Activated CD4-positive, alpha-beta T cell treated with anti-CD3 and anti-CD28 coated beads, Interleukin-2, amount 10 ng/mL, durations not matched to agents 24 days and 14 days (primary cell): Measurements from ENCODE around the gene FOXN3. TPM values are rescaled to one million over a fixed set of nuclear protein-coding genes. Genes with fewer than 3 reads are reported as not detected.
A peak's percentile ranks its signal among the peaks of the same experiment; 100 is the strongest.

Experiments
- DNase-seq: peaks from one replicate; pipeline ENCODE4 v3.0.0; 2022
- H3K27ac Mint-ChIP-seq: one replicate; pipeline ENCODE4 v1.8.0; 2022; ENCODE audit warnings: mild to moderate bottlenecking, mixed read lengths
- H3K27me3 Mint-ChIP-seq: one replicate; pipeline ENCODE4 v1.8.0; 2022; ENCODE audit warnings: mixed read lengths
- H3K36me3 Mint-ChIP-seq: one replicate; pipeline ENCODE4 v1.8.0; 2022; ENCODE audit warnings: low read depth, mild to moderate bottlenecking, mixed read lengths
- H3K4me1 Mint-ChIP-seq: one replicate; pipeline ENCODE4 v1.8.0; 2021; ENCODE audit warnings: mixed read lengths
- H3K4me3 Mint-ChIP-seq: one replicate; pipeline ENCODE4 v1.8.0; 2022; ENCODE audit warnings: mild to moderate bottlenecking, moderate library complexity, mixed read lengths
- H3K9me3 Mint-ChIP-seq: one replicate; pipeline ENCODE4 v1.8.0; 2021; ENCODE audit warnings: mixed read lengths
- intact Hi-C: fragments of 100-400 bp; cut with micrococcal nuclease; formaldehyde crosslinking; loops from one replicate; pipeline ENCODE4 v1.15.1; 2023
- total RNA-seq: library from RNA; stranded (reverse); gene quantifications from 2 replicates; pipeline ENCODE4 v1.2.3, GENCODE V29; 2022

The FOXN3 gene
- total RNA-seq, 1 donor from 2014 or later: 80.0 TPM

DNA sequence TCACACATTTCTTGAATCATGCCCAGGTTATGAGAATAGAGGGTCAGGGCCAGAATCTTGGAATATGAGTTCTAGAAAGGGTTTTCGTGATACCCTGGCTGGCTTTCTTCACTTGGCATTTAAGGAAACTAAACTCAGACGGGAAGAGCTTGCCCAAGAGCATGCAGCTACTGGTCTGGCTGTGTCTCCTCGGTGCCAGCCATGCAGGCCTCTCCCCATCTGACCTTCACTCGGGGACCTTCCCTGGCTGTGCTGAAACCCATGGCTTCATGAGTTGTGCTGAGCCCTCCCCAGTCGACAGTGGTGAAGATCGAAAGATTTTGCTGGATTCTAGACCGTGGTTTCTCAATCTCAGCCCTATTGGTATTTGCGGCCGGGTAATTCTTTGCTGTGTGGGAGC is 38.0 kb downstream of the FOXN3 start:
- no peaks in the 10 kb centered on the region for H3K27me3 Mint-ChIP-seq
- no peak overlapping the region for H3K27ac Mint-ChIP-seq
- H3K36me3 Mint-ChIP-seq: peaks cover 44% of the 10 kb centered on the region
- H3K4me3 Mint-ChIP-seq: no peak overlapping the region
- intact Hi-C loops: no loop called here
- no peak for DNase-seq
- H3K4me1 Mint-ChIP-seq: peaks cover 16% of the 10 kb centered on the region
- peaks cover 8% of the 10 kb centered on the region for H3K9me3 Mint-ChIP-seq

- intact Hi-C loops: no loop called here
- no peak for DNase-seq
- H3K9me3 Mint-ChIP-seq: peaks cover 8% of the 10 kb centered on the region
- no peak overlapping the region for H3K4me3 Mint-ChIP-seq
- H3K36me3 Mint-ChIP-seq: peaks cover 41% of the 10 kb centered on the region
- H3K27ac Mint-ChIP-seq: peak overlapping the region; percentile 29
- peaks cover 17% of the 10 kb centered on the region for H3K4me1 Mint-ChIP-seq
- no peaks in the 10 kb centered on the region for H3K27me3 Mint-ChIP-seq
These were observed 38.9 kb downstream of the FOXN3 start for GRCh38 chr14:89378119-89378518.

GRCh38 chr14:89377544-89377943 is 39.5 kb downstream of the FOXN3 start:
- no peak overlapping the region for H3K27ac Mint-ChIP-seq
- H3K4me1 Mint-ChIP-seq: peaks cover 21% of the 10 kb centered on the region
- DNase-seq: no peak
- H3K27me3 Mint-ChIP-seq: no peaks in the 10 kb centered on the region
- H3K36me3 Mint-ChIP-seq: peaks cover 43% of the 10 kb centered on the region
- intact Hi-C loops: no loop called here
- H3K4me3 Mint-ChIP-seq: no peak overlapping the region
- H3K9me3 Mint-ChIP-seq: peaks cover 8% of the 10 kb centered on the region

GRCh38 chr14:89374908-89375307 is 42.1 kb downstream of the FOXN3 start:
- intact Hi-C loops: no loop called here
- DNase-seq: no peak
- peaks cover 33% of the 10 kb centered on the region for H3K4me1 Mint-ChIP-seq
- H3K27me3 Mint-ChIP-seq: no peaks in the 10 kb centered on the region
- H3K4me3 Mint-ChIP-seq: no peak overlapping the region
- peaks cover 36% of the 10 kb centered on the region for H3K36me3 Mint-ChIP-seq
- H3K9me3 Mint-ChIP-seq: no peaks in the 10 kb centered on the region
- H3K27ac Mint-ChIP-seq: no peak overlapping the region

DNA sequence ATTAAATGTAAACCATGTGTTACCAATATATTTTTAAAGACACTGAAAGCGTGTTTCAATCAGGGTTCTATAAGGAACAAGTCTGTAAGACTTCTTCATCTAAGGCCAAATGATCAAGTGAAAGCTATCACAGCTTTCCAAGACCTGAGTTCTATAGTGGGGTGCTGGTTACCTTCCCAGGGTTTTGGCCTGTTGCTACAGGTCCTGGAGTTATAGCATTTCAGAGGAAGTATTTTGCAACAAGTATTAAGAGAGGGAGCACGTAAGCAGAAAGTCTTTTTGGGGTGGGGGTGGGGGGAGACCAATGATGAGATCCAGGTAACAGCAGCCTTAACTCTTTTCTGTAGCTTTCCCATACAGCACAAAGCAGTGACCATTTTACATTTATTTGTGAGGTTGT is 43.8 kb downstream of the FOXN3 start:
- H3K4me1 Mint-ChIP-seq: peaks cover 29% of the 10 kb centered on the region
- H3K36me3 Mint-ChIP-seq: peaks cover 32% of the 10 kb centered on the region
- no peak overlapping the region for H3K27ac Mint-ChIP-seq
- intact Hi-C loops: no loop called here
- H3K9me3 Mint-ChIP-seq: peaks cover 4% of the 10 kb centered on the region
- DNase-seq: no peak
- no peak overlapping the region for H3K4me3 Mint-ChIP-seq
- H3K27me3 Mint-ChIP-seq: no peaks in the 10 kb centered on the region

DNA sequence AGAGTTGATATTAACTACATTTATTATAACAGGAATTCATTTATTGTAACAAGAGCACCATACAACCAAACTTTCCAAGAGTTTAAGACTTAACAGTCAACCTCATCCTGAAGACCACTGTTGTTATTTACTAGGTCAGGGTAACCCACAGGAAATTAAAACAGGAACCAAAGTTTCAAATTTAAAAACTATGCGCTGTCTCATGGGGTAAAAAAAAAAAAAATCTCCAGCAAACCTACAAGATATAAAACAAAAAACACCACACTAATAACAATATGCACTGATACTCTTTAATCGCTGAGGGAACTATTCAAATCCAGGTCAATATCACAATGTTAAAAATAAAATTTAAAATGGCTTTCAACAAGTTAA is 44.5 kb downstream of the FOXN3 start:
- intact Hi-C loops: no loop called here
- Mint-ChIP-seq H3K9me3 (peaks cover 4% of the 10 kb centered on the region), H3K27ac (no peak overlapping the region), H3K27me3 (no peaks in the 10 kb centered on the region), H3K36me3 (peaks cover 28% of the 10 kb centered on the region), H3K4me3 (no peak overlapping the region), H3K4me1 (peaks cover 27% of the 10 kb centered on the region)
- no peak for DNase-seq

DNA sequence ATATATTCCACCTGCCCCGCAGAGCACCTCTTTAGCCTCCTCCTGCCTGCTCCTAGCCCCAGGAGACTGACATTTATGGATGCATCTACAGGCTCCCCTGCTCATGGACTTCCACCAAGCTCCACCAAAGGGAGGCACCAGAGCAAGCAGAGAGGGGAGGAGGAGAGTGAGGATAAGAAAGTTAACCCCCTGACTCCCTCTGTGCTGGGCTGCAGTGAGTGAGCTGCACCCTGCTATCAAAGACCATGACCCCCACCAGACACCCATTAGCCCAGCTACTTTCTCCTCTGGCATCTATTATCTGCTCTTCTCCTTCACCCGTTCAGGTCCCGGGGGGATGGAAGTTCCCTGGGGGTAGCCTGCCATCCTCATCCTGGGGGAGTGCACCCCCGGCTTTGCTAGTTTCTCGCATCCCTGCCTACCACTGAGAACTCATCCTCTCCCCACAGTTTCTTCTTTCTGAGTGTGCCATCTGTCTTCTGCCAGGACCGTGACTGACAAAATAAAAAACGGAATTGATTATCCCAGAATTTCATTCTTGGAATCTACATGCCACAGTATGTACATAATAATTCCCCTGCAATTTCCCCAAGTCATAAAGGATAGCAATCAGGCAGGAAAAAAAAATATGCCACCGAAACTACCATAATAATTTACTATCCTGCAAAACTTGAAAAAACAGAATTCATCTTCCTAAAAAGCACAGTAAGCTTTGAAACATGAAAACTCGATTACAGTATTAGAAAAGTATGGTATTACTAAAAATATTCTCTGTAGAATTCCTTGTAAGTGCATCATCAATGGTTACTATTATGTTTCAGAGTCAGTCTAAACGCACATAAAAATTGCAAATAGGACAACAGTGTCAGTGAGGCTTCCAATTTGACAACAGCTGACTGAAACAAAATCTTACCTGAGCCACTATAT is 45.2 kb downstream of the FOXN3 start:
- no peak overlapping the region for H3K4me3 Mint-ChIP-seq
- peak overlapping the region; percentile 47 for H3K27ac Mint-ChIP-seq
- peaks cover 31% of the 10 kb centered on the region for H3K4me1 Mint-ChIP-seq
- no peak for DNase-seq
- no peaks in the 10 kb centered on the region for H3K27me3 Mint-ChIP-seq
- peaks cover 29% of the 10 kb centered on the region for H3K36me3 Mint-ChIP-seq
- H3K9me3 Mint-ChIP-seq: peaks cover 4% of the 10 kb centered on the region
- intact Hi-C loops: no loop called here

DNA sequence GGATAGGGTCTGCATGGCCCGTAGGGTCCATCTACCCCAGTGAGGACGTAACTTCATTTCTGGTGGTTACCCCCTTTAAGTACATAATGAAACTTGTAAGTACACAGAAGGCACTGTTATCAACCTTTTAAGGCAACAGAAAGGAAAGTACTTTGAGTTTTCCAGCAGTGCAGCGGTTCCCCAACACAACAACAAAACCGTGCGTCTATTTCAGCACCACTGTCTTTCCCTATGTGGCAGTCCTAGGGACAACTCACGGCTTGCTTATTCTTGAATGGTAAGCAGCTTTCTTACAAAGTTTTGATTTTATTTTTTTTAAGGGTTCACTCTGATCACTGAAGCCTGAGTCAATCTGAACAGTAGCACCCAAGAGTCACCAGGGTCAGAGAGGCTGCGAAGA is 46.3 kb downstream of the FOXN3 start:
- Mint-ChIP-seq H3K4me1 (peaks cover 34% of the 10 kb centered on the region), H3K27ac (no peak overlapping the region), H3K9me3 (peaks cover 4% of the 10 kb centered on the region), H3K4me3 (no peak overlapping the region), H3K36me3 (peaks cover 29% of the 10 kb centered on the region), H3K27me3 (no peaks in the 10 kb centered on the region)
- intact Hi-C loops: no loop called here
- no peak for DNase-seq

DNA sequence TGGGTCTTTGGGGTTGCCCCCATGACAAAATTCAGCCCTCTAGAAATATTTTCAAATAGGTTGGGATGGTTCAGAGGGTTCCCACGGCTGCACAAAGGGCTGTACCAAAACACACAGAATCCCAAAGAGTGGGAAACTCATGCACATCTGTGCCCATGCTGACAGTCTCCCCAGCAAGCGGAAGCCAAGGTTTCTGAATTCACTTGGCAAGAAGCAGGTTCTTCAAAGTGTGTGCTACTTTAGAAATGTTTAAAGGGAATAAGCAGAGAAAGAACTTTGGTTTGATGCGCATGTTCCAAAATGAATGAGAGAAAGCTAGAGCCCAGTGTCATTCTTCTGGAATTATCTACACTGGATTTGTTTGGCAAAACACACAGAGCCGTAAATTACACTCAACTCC is 46.7 kb downstream of the FOXN3 start:
- H3K4me1 Mint-ChIP-seq: peaks cover 36% of the 10 kb centered on the region
- no peak overlapping the region for H3K27ac Mint-ChIP-seq

GRCh38 chr14:89369656-89370055 is 47.4 kb downstream of the FOXN3 start:
- Mint-ChIP-seq H3K27me3 (no peaks in the 10 kb centered on the region), H3K4me1 (peaks cover 43% of the 10 kb centered on the region), H3K36me3 (peaks cover 26% of the 10 kb centered on the region), H3K27ac (no peak overlapping the region), H3K4me3 (no peak overlapping the region), H3K9me3 (peaks cover 4% of the 10 kb centered on the region)
- intact Hi-C loops: loop anchor here (5.0 kb wide), 2 partner anchors 248 to 1028 kb away; partner anchors contain the start of gene CALM1
- DNase-seq: no peak

More for the DNA sequence above, 46.7 kb downstream of the FOXN3 start:
- Mint-ChIP-seq H3K9me3 (peaks cover 4% of the 10 kb centered on the region), H3K4me3 (no peak overlapping the region), H3K36me3 (peaks cover 27% of the 10 kb centered on the region), H3K27me3 (no peaks in the 10 kb centered on the region)
- intact Hi-C loops: no loop called here
- no peak for DNase-seq

GRCh38 chr14:89368490-89369477 is 48.2 kb downstream of the FOXN3 start:
- H3K27me3 Mint-ChIP-seq: no peaks in the 10 kb centered on the region
- no peak overlapping the region for H3K4me3 Mint-ChIP-seq
- H3K9me3 Mint-ChIP-seq: peaks cover 4% of the 10 kb centered on the region
- peaks cover 24% of the 10 kb centered on the region for H3K36me3 Mint-ChIP-seq
- intact Hi-C loops: loop anchor here (5.0 kb wide), 2 partner anchors 249 to 1029 kb away; partner anchors contain the start of gene CALM1
- no peak overlapping the region for H3K27ac Mint-ChIP-seq
- H3K4me1 Mint-ChIP-seq: peaks cover 51% of the 10 kb centered on the region
- no peak for DNase-seq

- no peak overlapping the region for H3K27ac Mint-ChIP-seq
- no peak for DNase-seq
- H3K9me3 Mint-ChIP-seq: peaks cover 4% of the 10 kb centered on the region
- H3K27me3 Mint-ChIP-seq: no peaks in the 10 kb centered on the region
- H3K36me3 Mint-ChIP-seq: peaks cover 26% of the 10 kb centered on the region
- H3K4me1 Mint-ChIP-seq: peaks cover 50% of the 10 kb centered on the region
- H3K4me3 Mint-ChIP-seq: no peak overlapping the region
- intact Hi-C loops: loop anchor here (5.0 kb wide), 2 partner anchors 250 to 1030 kb away; partner anchors contain the start of gene CALM1
These were observed 49.3 kb downstream of the FOXN3 start for GRCh38 chr14:89367779-89368120.

DNA sequence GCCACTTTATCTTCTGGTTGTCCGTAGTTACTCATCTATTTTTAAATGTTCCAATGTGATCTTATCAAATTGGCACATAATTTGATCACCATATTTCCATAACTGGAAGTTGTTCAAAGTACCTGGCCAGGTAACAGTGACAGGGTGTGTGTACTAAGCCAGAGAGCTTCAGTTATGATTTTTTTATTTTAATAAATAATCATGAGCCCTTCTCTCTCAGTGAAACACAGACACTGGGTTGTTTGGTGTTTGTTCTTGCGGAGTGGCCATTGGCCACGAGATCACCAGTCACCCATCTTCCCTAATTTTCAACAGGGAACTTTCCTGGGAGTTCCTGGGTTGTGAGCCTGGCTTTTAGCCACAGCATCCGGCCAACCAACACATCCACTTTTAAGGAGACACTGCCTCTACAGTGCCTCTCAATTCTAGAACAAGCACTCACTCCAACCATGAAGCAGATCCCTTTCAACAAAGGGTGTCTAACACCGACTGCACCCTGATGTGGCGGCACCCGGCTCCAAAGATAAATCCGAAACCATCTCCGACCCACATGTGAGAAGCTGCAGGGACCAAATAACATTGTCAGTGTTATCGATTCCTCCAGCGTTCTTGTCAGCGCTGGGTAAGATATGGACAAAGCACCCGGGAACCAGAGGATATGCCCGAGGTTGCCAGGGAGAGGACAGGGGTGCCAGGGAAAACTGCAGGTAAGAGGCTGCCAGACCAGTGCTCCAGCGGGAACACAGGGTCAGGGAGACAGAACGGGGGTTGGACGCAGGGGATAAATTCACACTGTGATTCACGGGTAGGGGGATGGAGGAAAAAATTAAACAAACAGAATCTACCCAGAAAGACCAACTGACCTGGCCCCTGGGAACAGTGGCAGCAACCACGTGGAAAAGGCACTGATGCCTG is 49.9 kb downstream of the FOXN3 start:
- H3K4me1 Mint-ChIP-seq: peaks cover 47% of the 10 kb centered on the region
- H3K36me3 Mint-ChIP-seq: peaks cover 24% of the 10 kb centered on the region
- peak overlapping the region; percentile 83 for H3K27ac Mint-ChIP-seq

More for the DNA sequence above, 49.9 kb downstream of the FOXN3 start:
- Mint-ChIP-seq H3K27me3 (no peaks in the 10 kb centered on the region), H3K4me3 (no peak overlapping the region), H3K9me3 (peaks cover 4% of the 10 kb centered on the region)
- no peak for DNase-seq
- intact Hi-C loops: loop anchor here (5.0 kb wide), 2 partner anchors 250 to 1030 kb away; partner anchors contain the start of gene CALM1
